GM23338 (cell line): Measurements from ENCODE around the gene DGKG. TPM values are rescaled to one million over a fixed set of nuclear protein-coding genes. Genes with fewer than 3 reads are reported as not detected.

Source experiments
- ATAC-seq: fragments of 200-7000 bp; cut with Tn5 transposase; 3 replicates; pipeline ENCODE4 v1.9.1; 2020
- DNase-seq: peaks from one replicate; pipeline ENCODE4 v3.0.0-alpha.2; 2015; ENCODE audit warnings: low spot score
- H2AFZ ChIP-seq: fragments of 200-600 bp; sonication (generic); 2 replicates; pipeline ENCODE4 v1.8.0; 2016; ENCODE audit warnings: antibody characterized with exemption, mild to moderate bottlenecking, moderate library complexity
- H3F3A ChIP-seq: fragments of 200-600 bp; sonication (generic); replicated peaks from 2 replicates; pipeline ENCODE4 v1.8.0; 2017; ENCODE audit warnings: antibody characterized with exemption, mixed run types, low read depth
- H3K27ac ChIP-seq: fragments of 200-600 bp; sonication (generic); 2 replicates; pipeline ENCODE4 v1.6.1; 2016; ENCODE audit warnings: low read depth
- H3K27me3 ChIP-seq: fragments of 200-600 bp; sonication (generic); 2 replicates; pipeline ENCODE4 v1.8.0; 2016; ENCODE audit warnings: mild to moderate bottlenecking, mixed run types, moderate library complexity; ENCODE audit not compliant: insufficient read depth
- H3K36me3 ChIP-seq: fragments of 200-600 bp; sonication (generic); 2 replicates; pipeline ENCODE4 v1.8.0; 2016; ENCODE audit warnings: mild to moderate bottlenecking; ENCODE audit not compliant: insufficient read depth
- H3K4me1 ChIP-seq: fragments of 200-600 bp; sonication (generic); 2 replicates; pipeline ENCODE4 v1.8.0; 2016; ENCODE audit warnings: mild to moderate bottlenecking, moderate library complexity; ENCODE audit not compliant: insufficient read depth
- H3K4me2 ChIP-seq: fragments of 200-600 bp; sonication (generic); 2 replicates; pipeline ENCODE4 v1.7.1; 2017; ENCODE audit warnings: mixed run types
- H3K4me3 ChIP-seq: fragments of 200-600 bp; sonication (generic); 2 replicates; pipeline ENCODE4 v1.6.1; 2016; ENCODE audit warnings: mixed run types
- H3K79me2 ChIP-seq: fragments of 200-600 bp; sonication (generic); replicated peaks from 2 replicates; pipeline ENCODE4 v1.8.0; 2017; ENCODE audit warnings: mild to moderate bottlenecking; ENCODE audit not compliant: insufficient read depth
- H3K9me2 ChIP-seq: fragments of 200-600 bp; sonication (generic); 2 replicates; pipeline ENCODE4 v1.8.0; 2017; ENCODE audit not compliant: insufficient read depth
- H4K20me1 ChIP-seq: fragments of 200-600 bp; sonication (generic); replicated peaks from 2 replicates; pipeline ENCODE4 v1.8.0; 2017; ENCODE audit warnings: mild to moderate bottlenecking; ENCODE audit not compliant: insufficient read depth
- H3K27ac Mint-ChIP-seq: 2 replicates; pipeline ENCODE4 v1.8.0; 2020; ENCODE audit warnings: inconsistent platforms, mild to moderate bottlenecking, moderate library complexity, mixed read lengths
- H3K27me3 Mint-ChIP-seq: 3 replicates; pipeline ENCODE4 v1.8.0; 2022; ENCODE audit warnings: low read depth, mild to moderate bottlenecking, moderate library complexity, mixed read lengths, inconsistent platforms; ENCODE audit not compliant: insufficient read depth, poor library complexity
- H3K36me3 Mint-ChIP-seq: 3 replicates; pipeline ENCODE4 v1.8.0; 2021; ENCODE audit warnings: low read depth, mild to moderate bottlenecking, inconsistent platforms, moderate library complexity, mixed read lengths
- H3K4me1 Mint-ChIP-seq: 3 replicates; pipeline ENCODE4 v1.8.0; 2020; ENCODE audit warnings: mild to moderate bottlenecking, inconsistent platforms, mixed read lengths
- H3K4me3 Mint-ChIP-seq: 3 replicates; pipeline ENCODE4 v1.8.0; 2021; ENCODE audit warnings: moderate library complexity, mild to moderate bottlenecking, inconsistent platforms, mixed read lengths
- H3K9me3 Mint-ChIP-seq: 3 replicates; pipeline ENCODE4 v1.8.0; 2020; ENCODE audit warnings: moderate library complexity, mild to moderate bottlenecking, inconsistent platforms, mixed read lengths
- CREB1 ChIP-seq: fragments of 250-450 bp; sonication (Bioruptor Pico); IDR thresholded peaks from 2 replicates; pipeline ENCODE4 v1.5.0; 2020; ENCODE audit warnings: low read depth, mild to moderate bottlenecking, moderate library complexity
- EZH2phosphoT487 ChIP-seq: fragments of 200-600 bp; sonication (generic); IDR thresholded peaks from one replicate; pipeline ENCODE4 v1.8.1; 2018; ENCODE audit warnings: antibody characterized with exemption; ENCODE audit not compliant: unreplicated experiment
- POLR2AphosphoS5 ChIP-seq: IDR thresholded peaks from 2 replicates; pipeline ENCODE4 v1.6.1; 2016; ENCODE audit warnings: antibody characterized with exemption, low read depth
- ZNF331 ChIP-seq: fragments of 250-450 bp; sonication (Bioruptor Pico); IDR thresholded peaks from 2 replicates; pipeline ENCODE4 v1.5.0; 2020; ENCODE audit warnings: low read depth, mild to moderate bottlenecking, moderate library complexity
- ZNF462 ChIP-seq: fragments of 250-450 bp; sonication (Bioruptor Pico); IDR thresholded peaks from 2 replicates; pipeline ENCODE4 v1.5.0; 2020; ENCODE audit warnings: mild to moderate bottlenecking, moderate library complexity
- polyA plus RNA-seq: library from polyadenylated mRNA; unstranded; fragments of >200 nt; fragmentation: Nextera tagmentation; extraction: Ambion mirVana; gene quantifications from 2 replicates; pipeline ENCODE4 v1.2.1, GENCODE V29; 2016
- total RNA-seq: library from RNA; depleted of rRNA; stranded (reverse); fragments of >200 nt; shearing (Covaris generic); gene quantifications from 2 replicates; pipeline ENCODE4 v1.2.3, GENCODE V29; 2014

Gene DGKG
- total and polyA plus RNA-seq, 2 experiments from 2014 or later = 0.14 to 0.31 TPM

GRCh38 chr3:186123012-186123411 is 239.0 kb downstream of the DGKG start (continued):
- no peak for TF ChIP-seq ZNF462 (CRISPR knock-in tag)
- TF ChIP-seq ZNF331 (CRISPR knock-in tag) = no peak
- TF ChIP-seq POLR2AphosphoS5 = no peak

- Mint-ChIP-seq H3K9me3 (no peaks in the 10 kb centered on the region), H3K27me3 (peaks cover 14% of the 10 kb centered on the region), H3K27ac (peak overlapping the region; percentile 90), H3K4me3 (peak overlapping the region; percentile 60), H3K4me1 (peaks cover 54% of the 10 kb centered on the region), H3K36me3 (no peaks in the 10 kb centered on the region)
- peaks cover 44% of the 10 kb centered on the region for H3K4me1 ChIP-seq
- H3K4me3 ChIP-seq = peak overlapping the region; percentile 6; the same call in 1 of the 2 replicates
- ATAC-seq (peak; percentile 78), DNase-seq (peak; percentile 75)
- H3K27ac ChIP-seq = no peak overlapping the region
- H3K4me2 ChIP-seq = peak overlapping the region; percentile 41
- H3F3A ChIP-seq = no peaks in the 10 kb centered on the region
- TF ChIP-seq EZH2phosphoT487 (no peak), POLR2AphosphoS5 (0 out of 2 replicates have a peak, but pooled peaks have one; percentile 28), CREB1 (CRISPR knock-in tag) (no peak)
- H3K36me3 ChIP-seq = no peaks in the 10 kb centered on the region
- H2AFZ ChIP-seq = no peak overlapping the region
- no peaks in the 10 kb centered on the region for H3K9me2 ChIP-seq
- no peaks in the 10 kb centered on the region for H3K79me2 ChIP-seq
- no peaks in the 10 kb centered on the region for H4K20me1 ChIP-seq
- peaks cover 3% of the 10 kb centered on the region; the same call in 1 of the 2 replicates for H3K27me3 ChIP-seq
These were observed 240.1 kb downstream of the DGKG start for GRCh38 chr3:186121968-186122367.
